Left renal pelvis (tissue), 4 donors: ENCODE measurements around the gene CTR9. TPM values are rescaled to one million over a fixed set of nuclear protein-coding genes. Genes with fewer than 3 reads are reported as not detected.

Experiments used
- DNase-seq, 4 donors: peaks; one replicate each; pipeline ENCODE4 v3.0.0-alpha.2; 2013; ENCODE audit warnings: low read depth in 4 of 4, low spot score in 3 of 4
- polyA plus RNA-seq, 4 donors: library from polyadenylated mRNA; unstranded; fragments of 120-200 nt; gene quantifications; one replicate each; pipeline ENCODE4 v1.2.1, GENCODE V29; 2013; ENCODE audit not compliant: insufficient read length in 4 of 4

CTR9 gene
- 10 to 100 TPM; 44.2 to 71.4 (median 67.7) TPM for polyA plus RNA-seq

DNA sequence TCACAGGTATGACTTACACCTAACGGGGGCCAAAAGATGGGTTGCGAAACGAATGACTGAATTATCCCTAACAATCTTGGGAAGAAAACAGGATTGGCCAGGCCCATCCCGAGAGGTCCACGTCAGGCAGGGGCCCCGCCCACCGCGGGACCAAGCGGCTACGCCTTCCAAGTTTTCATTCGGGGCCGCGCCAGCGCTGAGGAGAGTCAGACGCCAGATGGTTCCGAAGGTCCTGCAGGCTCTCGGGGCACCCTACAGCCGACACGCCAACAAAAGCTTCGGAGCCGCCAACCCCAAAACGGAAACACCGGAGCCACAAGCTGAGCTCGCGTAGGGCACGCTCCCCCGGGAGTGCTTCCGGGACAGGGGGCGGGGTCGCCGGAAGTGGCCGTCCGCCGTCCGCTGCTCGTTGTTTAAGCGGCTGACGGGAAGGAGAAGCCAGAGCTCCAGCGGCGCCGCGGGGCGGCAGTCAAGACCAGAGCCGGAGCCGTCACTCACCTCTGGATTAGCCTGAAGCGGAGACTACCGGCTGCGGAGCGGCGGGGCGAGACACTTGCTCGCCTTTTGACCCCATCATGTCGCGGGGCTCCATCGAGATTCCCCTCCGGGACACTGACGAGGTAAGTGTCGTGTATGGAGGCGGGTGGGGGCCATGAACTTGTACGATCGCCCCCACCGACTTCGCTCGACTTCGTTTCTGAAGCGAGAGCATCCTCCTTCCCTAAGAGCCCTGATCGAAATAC lies at the start of gene CTR9:
Gene CTR9, plus strand, starts transcription at position 409 of the 743 bp plus-strand sequence. Its CDS starts 167 bp downstream, at position 576.
- peak; percentile 82 to 87 (median 86) for DNase-seq

- DNase-seq: no peak
Measured at GRCh38 chr11:10701982-10702381, 49.1 kb upstream of the CTR9 start.

DNA sequence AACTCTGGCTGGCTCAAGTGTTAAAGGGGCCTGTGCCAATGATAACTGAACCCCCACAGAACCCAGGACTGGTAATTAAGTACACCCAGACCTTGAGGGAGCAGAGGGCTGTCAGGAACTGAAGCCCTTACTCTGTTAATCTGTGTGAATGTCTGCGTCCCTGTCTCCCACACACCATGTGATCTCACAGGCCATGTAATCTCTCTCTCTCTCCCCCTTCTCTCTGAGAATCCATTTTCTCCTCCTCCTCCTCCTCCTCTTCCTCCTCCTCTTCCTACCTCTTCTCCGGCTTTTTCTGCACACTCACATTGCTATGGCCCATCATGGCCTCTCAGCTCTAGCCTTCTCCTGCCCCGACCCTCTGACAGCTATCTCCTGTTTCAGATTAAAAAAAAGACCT lies 42.9 kb upstream of the CTR9 start:
- DNase-seq: no peak

- no peak for DNase-seq
Measured at GRCh38 chr11:10709299-10710086, 41.6 kb upstream of the CTR9 start.

DNA sequence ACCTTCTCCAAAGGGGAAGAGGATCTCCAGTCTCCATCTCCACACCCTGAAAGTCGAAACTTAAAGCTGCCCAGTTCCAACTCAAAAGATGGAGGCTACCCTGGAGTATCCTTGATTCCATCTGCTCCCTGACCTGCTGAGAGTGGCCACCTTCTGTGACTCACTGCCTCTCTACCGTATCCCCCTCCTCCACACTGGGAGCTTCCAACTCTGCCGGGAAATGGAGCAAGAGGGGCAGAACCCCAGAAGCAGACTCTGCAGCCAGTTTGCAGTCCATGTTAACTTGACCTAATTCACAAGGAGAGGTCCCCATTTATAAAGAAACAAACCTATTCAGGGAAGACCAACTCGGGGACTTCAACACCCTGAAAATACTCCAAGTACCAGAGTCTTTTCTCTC lies 35.5 kb upstream of the CTR9 start:
- no peak for DNase-seq

DNA sequence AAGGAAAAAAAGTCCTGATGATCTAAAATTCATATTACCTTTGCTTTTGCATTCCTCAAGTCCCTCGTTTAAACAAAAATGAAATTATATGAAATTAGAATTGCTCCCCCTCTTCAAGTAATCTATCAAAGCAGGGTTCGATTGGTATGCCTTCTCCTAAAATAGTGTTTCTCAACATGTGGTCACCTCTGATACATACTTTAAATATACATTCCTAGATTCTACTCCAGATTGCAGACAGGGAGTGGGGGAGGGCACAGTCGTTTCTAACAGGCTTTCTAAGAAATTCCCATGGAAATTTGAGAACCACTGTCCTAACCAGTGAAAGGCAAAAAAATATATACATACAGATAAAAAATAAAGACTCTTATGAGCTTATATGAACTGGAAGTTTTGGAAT lies 34.9 kb upstream of the CTR9 start:
- no peak for DNase-seq

GRCh38 chr11:10716543-10717259 lies 34.3 kb upstream of the CTR9 start:
- no peak for DNase-seq

- DNase-seq: no peak
Measured at GRCh38 chr11:10719616-10720015, 31.4 kb upstream of the CTR9 start.

DNA sequence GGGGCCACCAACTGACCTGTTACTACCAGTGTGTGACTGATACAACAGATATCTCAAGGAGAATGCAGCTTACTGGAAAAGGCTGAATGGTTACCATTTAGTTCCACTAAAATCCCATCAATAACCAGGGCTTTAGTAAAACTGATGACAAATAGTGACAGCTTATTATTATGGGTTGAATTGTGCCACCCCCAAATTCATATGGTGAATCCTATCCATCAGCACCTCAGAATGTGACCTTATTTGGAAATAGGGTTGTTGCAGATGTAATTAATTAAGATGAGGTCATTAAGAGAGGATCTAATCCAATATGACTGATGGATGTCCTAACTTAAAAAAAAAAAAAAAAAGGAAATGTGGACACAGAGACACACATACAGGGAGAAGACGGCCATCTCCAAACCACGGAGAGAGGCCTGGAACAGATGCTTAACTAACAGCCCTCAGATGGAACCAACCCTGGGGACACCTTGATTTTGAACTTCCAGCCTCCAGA lies 30.1 kb upstream of the CTR9 start:
- DNase-seq: no peak

GRCh38 chr11:10722307-10722706 lies 28.7 kb upstream of the CTR9 start:
- DNase-seq: no peak

DNA sequence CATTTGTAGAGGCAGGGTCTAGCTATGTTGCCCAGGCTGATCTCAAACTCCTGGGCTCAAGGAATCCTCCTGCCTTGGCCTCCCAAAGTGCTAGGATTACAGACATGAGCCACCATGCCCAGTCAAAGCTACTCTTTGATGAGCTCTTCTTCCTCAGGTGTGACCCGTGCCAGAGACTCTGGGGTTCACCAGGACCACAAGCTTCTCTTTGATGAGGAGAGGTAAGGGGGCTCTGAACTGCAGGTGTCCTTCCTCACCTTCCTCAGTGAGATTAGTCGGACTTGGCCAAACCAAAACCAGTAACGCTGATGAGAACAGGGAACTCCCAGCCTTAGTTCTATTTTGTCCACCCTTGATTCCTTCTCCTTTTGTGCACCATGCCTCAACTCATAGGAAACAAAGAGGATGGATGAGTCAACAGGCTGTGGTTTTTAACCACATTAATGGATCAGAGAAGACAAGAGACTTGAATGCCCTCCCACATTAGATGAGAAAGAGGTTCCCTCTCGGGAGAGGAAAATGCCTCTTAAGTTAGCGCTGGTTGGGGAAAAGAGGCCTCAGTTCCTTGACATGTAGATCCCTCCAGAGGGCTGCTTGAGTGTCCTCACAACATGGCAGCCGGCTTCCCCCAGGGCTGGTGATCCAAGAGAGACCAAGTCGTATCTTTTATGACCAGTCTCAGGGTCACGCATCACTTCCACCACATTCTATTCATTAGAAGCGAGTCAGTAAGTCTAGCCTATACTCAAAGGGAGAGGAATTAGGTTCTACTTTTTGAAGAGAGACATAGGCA lies 25.7 kb upstream of the CTR9 start:
- DNase-seq: no peak

- DNase-seq: no peak
Measured at GRCh38 chr11:10725907-10726253, 25.2 kb upstream of the CTR9 start.

GRCh38 chr11:10727146-10727851 lies 23.7 kb upstream of the CTR9 start:
- DNase-seq: no peak

GRCh38 chr11:10728154-10728553 lies 22.9 kb upstream of the CTR9 start:
- no peak for DNase-seq

DNA sequence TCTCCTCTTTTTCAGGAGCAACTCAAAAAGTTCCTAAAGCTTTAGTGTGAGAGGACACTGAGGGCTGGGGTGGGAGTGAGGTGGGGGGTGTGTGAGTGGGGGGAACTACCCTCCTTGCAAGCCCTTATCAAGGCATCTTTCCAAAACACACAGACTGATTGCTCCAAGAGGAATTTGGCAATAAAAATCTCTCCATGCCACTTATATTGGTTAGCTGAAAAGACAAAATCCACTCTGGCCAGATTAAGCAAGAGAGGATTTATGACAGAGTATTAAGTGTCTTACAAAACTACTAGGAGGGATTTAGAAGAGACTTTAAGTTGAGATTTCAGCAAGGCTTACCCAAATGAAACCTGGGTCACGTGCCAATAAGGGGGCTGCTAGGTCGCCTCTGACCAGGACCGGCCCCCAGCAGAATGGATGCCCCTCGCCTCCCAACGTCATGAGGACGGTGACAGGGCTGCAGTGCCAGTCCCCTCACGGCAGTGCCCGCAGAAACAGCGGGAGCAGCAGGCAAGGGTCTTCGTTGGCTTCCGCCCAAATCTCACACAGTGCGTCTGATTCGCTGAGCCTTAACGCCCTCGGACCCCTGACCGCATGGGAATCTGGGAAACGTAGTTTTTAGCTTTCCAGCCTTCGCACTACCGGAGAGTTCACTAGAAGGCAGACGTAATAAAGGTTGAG lies 22.1 kb upstream of the CTR9 start:
- DNase-seq: peak in 1 of 4 donors; percentile 53

DNA sequence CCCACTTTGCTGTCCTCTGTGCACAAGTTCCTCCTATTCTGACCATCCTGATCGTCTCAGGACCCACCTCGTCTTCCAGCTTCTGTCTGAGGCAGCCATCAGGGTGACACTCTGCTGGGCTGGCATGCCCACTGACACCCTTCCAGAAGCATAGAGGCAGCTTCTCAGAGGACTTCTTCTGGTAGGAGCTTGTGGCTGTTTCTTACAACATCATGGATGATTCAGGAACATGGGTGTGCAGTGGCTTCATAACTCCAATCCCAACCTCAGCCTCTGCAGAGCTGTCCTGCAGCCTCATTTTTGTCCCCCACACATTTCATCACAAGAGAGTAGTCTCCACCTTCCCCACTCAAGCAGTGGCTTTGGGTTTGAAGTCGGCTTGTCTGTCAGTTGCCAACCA lies 20.9 kb upstream of the CTR9 start:
- no peak for DNase-seq

DNA sequence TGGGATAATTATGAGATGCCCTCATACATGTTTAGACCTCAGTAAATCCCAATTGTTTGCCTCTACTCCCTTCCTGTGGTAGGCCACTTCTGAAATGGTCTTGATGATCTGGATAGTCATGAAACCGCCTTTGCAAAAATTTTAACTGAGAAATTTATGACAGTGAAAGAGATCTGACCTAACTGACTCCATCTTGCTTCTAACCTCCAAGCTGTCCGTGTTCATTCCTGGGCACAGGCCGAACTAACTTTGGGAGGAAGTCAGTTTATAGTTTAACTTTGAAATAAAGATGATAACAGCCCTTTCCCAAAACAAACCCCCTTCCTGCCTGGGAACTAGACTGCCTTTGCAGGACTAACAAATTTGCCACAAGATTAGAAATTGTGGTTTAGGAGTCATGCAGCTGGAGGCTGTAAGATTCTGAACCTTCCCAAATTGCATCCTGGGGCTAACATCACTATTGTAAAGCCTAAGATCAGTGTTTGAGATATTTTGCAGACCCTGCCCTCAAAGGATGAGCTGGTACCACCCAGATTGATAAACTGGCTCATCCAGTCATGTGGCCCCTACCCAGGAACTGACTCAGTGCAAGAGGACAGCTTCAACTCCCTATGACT lies 19.9 kb upstream of the CTR9 start:
- no peak for DNase-seq
